T-cell (primary cell): ENCODE measurements around the gene GPNMB. TPM values are rescaled to one million over a fixed set of nuclear protein-coding genes. Genes with fewer than 3 reads are reported as not detected.

ENCODE experiments used
- ATAC-seq, 4 experiments: fragments of 200-7000 bp in 3 of 4; fragments of 150-1000 bp in 1 of 4; cut with Tn5 transposase; replicated peaks in 1 of 4; 1 replicate in 3 of 4; 2 replicates in 1 of 4; pipeline ENCODE4 v1.10.0; 2021; ENCODE audit warnings: moderate library complexity in 3 of 4, mild to moderate bottlenecking in 2 of 4, moderate number of reproducible peaks in 1 of 4
- CTCF ChIA-PET, 2 donors: fragments of 300-600 bp; sonication (Branson Sonifier 250); formaldehyde crosslinking; loops; one replicate each; lab custom pipeline; 2022; ENCODE audit warnings: antibody characterized with exemption in 2 of 2; lab: Charles Lee
- POLR2A ChIA-PET, 2 donors: fragments of 300-600 bp; sonication (Branson Sonifier 250); formaldehyde crosslinking; loops; one replicate each; lab custom pipeline; 2022; ENCODE audit warnings: antibody characterized with exemption in 2 of 2; lab: Charles Lee
- DNase-seq, 35 experiments: peaks; one replicate each; pipeline versions ENCODE4 v3.0.0 to v3.0.0-alpha.2; 2013 to 2023
- H3K27ac ChIP-seq: one replicate; pipeline ENCODE4 v1.5.1; 2013; ENCODE audit warnings: low read length
- H3K27me3 ChIP-seq, 2 experiments: replicated peaks in 1 of 2; 1 replicate in 1 of 2; 2 replicates in 1 of 2; pipeline versions ENCODE4 v1.6.1 to v1.7.0; 2013; ENCODE audit warnings: low read length in 1 of 2, mixed read lengths in 1 of 2; ENCODE audit not compliant: control insufficient read depth in 2 of 2, insufficient read depth in 2 of 2; ENCODE audit errors: extremely low read depth in 1 of 2
- H3K36me3 ChIP-seq, 2 donors: 1 replicate in 1 of 2; 2 replicates in 1 of 2; pipeline versions ENCODE4 v1.6.1 to v1.7.0; 2013; ENCODE audit warnings: low read length in 1 of 2; ENCODE audit not compliant: control insufficient read depth in 2 of 2, insufficient read depth in 1 of 2; ENCODE audit errors: extremely low read depth in 1 of 2
- H3K4me1 ChIP-seq, 2 experiments: 1 replicate in 1 of 2; 2 replicates in 1 of 2; pipeline versions ENCODE4 v1.6.1 to v1.7.0; 2013; ENCODE audit warnings: low read length in 2 of 2, mixed read lengths in 1 of 2; ENCODE audit not compliant: insufficient read depth in 2 of 2, control insufficient read depth in 1 of 2; ENCODE audit errors: extremely low read depth in 1 of 2
- H3K4me3 ChIP-seq, 2 donors: 1 replicate in 1 of 2; 2 replicates in 1 of 2; pipeline versions ENCODE4 v1.5.1 to v1.7.0; 2013; ENCODE audit warnings: mild to moderate bottlenecking in 2 of 2, low read length in 1 of 2, moderate library complexity in 1 of 2; ENCODE audit not compliant: control insufficient read depth in 1 of 2; ENCODE audit errors: extremely low read depth in 1 of 2
- H3K9me3 ChIP-seq: 2 replicates; pipeline ENCODE4 v1.7.0; 2013
- H3K27ac Mint-ChIP-seq, 2 donors: one replicate each; pipeline ENCODE4 v1.8.0; 2020 to 2021; ENCODE audit warnings: mild to moderate bottlenecking in 2 of 2, mixed read lengths in 2 of 2
- H3K27me3 Mint-ChIP-seq, 2 donors: one replicate each; pipeline ENCODE4 v1.8.0; 2021 to 2022; ENCODE audit warnings: mixed read lengths in 2 of 2
- H3K36me3 Mint-ChIP-seq: one replicate; pipeline ENCODE4 v1.8.0; 2021; ENCODE audit warnings: mixed read lengths
- H3K4me1 Mint-ChIP-seq, 3 donors: one replicate each; pipeline ENCODE4 v1.8.0; 2020 to 2022; ENCODE audit warnings: mixed read lengths in 3 of 3, mild to moderate bottlenecking in 1 of 3
- H3K4me3 Mint-ChIP-seq, 3 donors: one replicate each; pipeline ENCODE4 v1.8.0; 2020 to 2022; ENCODE audit warnings: mild to moderate bottlenecking in 3 of 3, mixed read lengths in 3 of 3, moderate library complexity in 3 of 3
- H3K9me3 Mint-ChIP-seq, 3 donors: one replicate each; pipeline ENCODE4 v1.8.0; 2020 to 2022; ENCODE audit warnings: mixed read lengths in 3 of 3
- WGBS: methylation state at CpG from one replicate; pipeline ENCODE4 v1.1.5; 2013; ENCODE audit warnings: missing lambda C conversion rate; ENCODE audit not compliant: insufficient coverage; 5-methylcytosine and 5-hydroxymethylcytosine counted together
- total RNA-seq, 35 experiments: library from RNA in 6 of 35; stranded (reverse) in 6 of 35; fragments of 120-200 nt in 1 of 35; gene quantifications; one replicate each; pipeline versions ENCODE4 v1.2.1 to v1.2.4 and lab custom pipeline; 2013 to 2026

GPNMB gene
- total RNA-seq, 5 donors from 2014 or later (not counting 1 experiment from before 2014, with no cell fraction given), result 0.76 to 1.4 (median 0.82) TPM; not detected in 2

GRCh38 chr7:23277359-23277989 is 30.9 kb downstream of the GPNMB start:
- Mint-ChIP-seq H3K36me3 (no peaks in the 10 kb centered on the region), H3K27me3 (no peaks in the 10 kb centered on the region), H3K4me1 (peaks cover 7 to 10% (median 10%) of the 10 kb centered on the region in 3 donors), H3K9me3 (no peaks in the 10 kb centered on the region), H3K27ac (no peak overlapping the region), H3K4me3 (no peak overlapping the region)
- Histone ChIP-seq H3K27me3 (peaks cover 0 to 7% of the 10 kb centered on the region in 2 experiments), H3K4me3 (no peak overlapping the region), H3K36me3 (no peaks in the 10 kb centered on the region), H3K27ac (no peak overlapping the region), H3K4me1 (peaks cover 0 to 7% of the 10 kb centered on the region in 2 experiments), H3K9me3 (no peaks in the 10 kb centered on the region)
- peak in 3 of 4 experiments; percentile 33 to 48 (median 33) for ATAC-seq
- peak in 15 of 35 experiments; percentile 6 to 77 (median 22) for DNase-seq
- WGBS, result no CpG with 5 or more reads among the region's 6 CpGs
- CTCF ChIA-PET, result interaction anchor here in 1 of 2 donors (0.6 to 2.1 kb wide), 9 partner anchors 10 to 1069 kb away, joined by 3 to 8 read pairs (median 3); partner anchors contain the start of gene MALSU1
- POLR2A ChIA-PET, result no interaction called here

- no peak overlapping the region for H3K4me3 Mint-ChIP-seq
- Histone ChIP-seq H3K27ac (no peak overlapping the region), H3K27me3 (peaks cover 0 to 3% of the 10 kb centered on the region in 2 experiments), H3K4me1 (no peaks in the 10 kb centered on the region), H3K4me3 (no peak overlapping the region), H3K9me3 (no peaks in the 10 kb centered on the region), H3K36me3 (no peaks in the 10 kb centered on the region)
- ChIA-PET POLR2A (no interaction called here), CTCF (no interaction called here)
- no peaks in the 10 kb centered on the region for H3K4me1 Mint-ChIP-seq
- no CpG with 5 or more reads among the region's 2 CpGs for WGBS
- no peaks in the 10 kb centered on the region for H3K27me3 Mint-ChIP-seq
- DNase-seq, result no peak
- H3K36me3 Mint-ChIP-seq, result no peaks in the 10 kb centered on the region
- H3K9me3 Mint-ChIP-seq, result no peaks in the 10 kb centered on the region
- no peak for ATAC-seq
- H3K27ac Mint-ChIP-seq, result no peak overlapping the region
These were observed 33.4 kb downstream of the GPNMB start for GRCh38 chr7:23279819-23280525.

- no CpG with 5 or more reads among the region's 4 CpGs for WGBS
- H3K36me3 ChIP-seq, result no peaks in the 10 kb centered on the region
- H3K27me3 Mint-ChIP-seq, result no peaks in the 10 kb centered on the region
These were observed 36.5 kb downstream of the GPNMB start for GRCh38 chr7:23283086-23283485.

GRCh38 chr7:23284871-23285270 is 38.3 kb downstream of the GPNMB start:
- no peak overlapping the region for H3K4me3 ChIP-seq
- H3K4me3 Mint-ChIP-seq, result no peak overlapping the region
- H3K36me3 ChIP-seq, result no peaks in the 10 kb centered on the region
- H3K9me3 Mint-ChIP-seq, result no peaks in the 10 kb centered on the region
- no peaks in the 10 kb centered on the region for H3K27me3 ChIP-seq
- H3K4me1 Mint-ChIP-seq, result peaks cover 10 to 12% (median 11%) of the 10 kb centered on the region in 3 donors
- H3K27me3 Mint-ChIP-seq, result no peaks in the 10 kb centered on the region
- no peak for ATAC-seq
- H3K36me3 Mint-ChIP-seq, result no peaks in the 10 kb centered on the region
- POLR2A ChIA-PET, result interaction anchor here in 1 of 2 donors (0.7 kb wide), 1 partner anchor 139 kb away, joined by 3 read pairs; no protein-coding TSS in a partner anchor
- H3K4me1 ChIP-seq, result peaks cover 0 to 10% of the 10 kb centered on the region in 2 experiments
- no peak overlapping the region for H3K27ac ChIP-seq
- no peaks in the 10 kb centered on the region for H3K9me3 ChIP-seq
- H3K27ac Mint-ChIP-seq, result no peak overlapping the region
- 100% methylated on average over 2 of the region's 2 CpGs for WGBS
- no peak for DNase-seq
- CTCF ChIA-PET, result interaction anchor here (0.6 to 1.7 kb wide), 3 partner anchors 12 to 1809 kb away, joined by 3 to 12 read pairs (median 5); no protein-coding TSS in a partner anchor

More at GRCh38 chr7:23283086-23283485, 36.5 kb downstream of the GPNMB start:
- Histone ChIP-seq H3K27ac (no peak overlapping the region), H3K4me1 (peaks cover 0 to 4% of the 10 kb centered on the region in 2 experiments), H3K4me3 (no peak overlapping the region), H3K9me3 (no peaks in the 10 kb centered on the region), H3K27me3 (peaks cover 0 to 3% of the 10 kb centered on the region in 2 experiments)
- ChIA-PET POLR2A (no interaction called here), CTCF (interaction anchor here in 1 of 2 donors (1.7 kb wide), 1 partner anchor 10 kb away, joined by 12 read pairs; no protein-coding TSS in a partner anchor)
- Mint-ChIP-seq H3K9me3 (no peaks in the 10 kb centered on the region), H3K27ac (no peak overlapping the region), H3K36me3 (no peaks in the 10 kb centered on the region), H3K4me1 (peaks cover 6 to 7% (median 7%) of the 10 kb centered on the region in 3 donors), H3K4me3 (no peak overlapping the region)
- ATAC-seq (no peak), DNase-seq (no peak)

- WGBS, result 88% methylated on average over 9 of the region's 18 CpGs
- Histone ChIP-seq H3K27me3 (no peaks in the 10 kb centered on the region), H3K9me3 (no peaks in the 10 kb centered on the region), H3K4me1 (peaks cover 0 to 15% of the 10 kb centered on the region in 2 experiments), H3K36me3 (no peaks in the 10 kb centered on the region), H3K27ac (no peak overlapping the region), H3K4me3 (no peak overlapping the region)
- H3K4me1 Mint-ChIP-seq, result peaks cover 10 to 19% (median 17%) of the 10 kb centered on the region in 3 donors
- H3K4me3 Mint-ChIP-seq, result no peak overlapping the region
- H3K27me3 Mint-ChIP-seq, result no peaks in the 10 kb centered on the region
- DNase-seq (no peak), ATAC-seq (no peak)
- H3K36me3 Mint-ChIP-seq, result no peaks in the 10 kb centered on the region
- no peaks in the 10 kb centered on the region for H3K9me3 Mint-ChIP-seq
- ChIA-PET CTCF (interaction anchor here in 1 of 2 donors (0.7 to 1.0 kb wide), 2 partner anchors 9 to 177 kb away, joined by 5 to 9 read pairs; no protein-coding TSS in a partner anchor), POLR2A (no interaction called here)
- H3K27ac Mint-ChIP-seq, result no peak overlapping the region
These were observed 39.4 kb downstream of the GPNMB start for GRCh38 chr7:23285657-23286646.
